SU-DHL-6 (cell line): ENCODE results near the gene KIF2A.

Experiments
- H2AFZ ChIP-seq: fragments of 200-600 bp; sonication (generic); 2 replicates; pipeline ENCODE4 v1.6.1; 2014; ENCODE audit warnings: low read depth, mild to moderate bottlenecking, moderate library complexity, mixed read lengths, antibody characterized with exemption, low read length; ENCODE audit not compliant: severe bottlenecking
- H3F3A ChIP-seq: fragments of 200-600 bp; shearing (Covaris generic); 2 replicates; pipeline ENCODE4 v1.6.0; 2016; ENCODE audit warnings: antibody characterized with exemption, mild to moderate bottlenecking; ENCODE audit not compliant: insufficient read depth
- H3K27ac ChIP-seq: fragments of 200-600 bp; sonication (generic); 2 replicates; pipeline ENCODE4 v1.5.1; 2016; ENCODE audit warnings: low read depth, mild to moderate bottlenecking, low read length, moderate library complexity, mixed read lengths
- H3K27me3 ChIP-seq: fragments of 200-600 bp; sonication (generic), shearing (Covaris generic); 2 replicates; pipeline ENCODE4 v1.6.0; 2014; ENCODE audit warnings: mild to moderate bottlenecking, low read length
- H3K36me3 ChIP-seq: fragments of 200-600 bp; sonication (generic); 2 replicates; pipeline ENCODE4 v1.6.1; 2014; ENCODE audit warnings: mild to moderate bottlenecking, low read length, mixed read lengths
- H3K4me2 ChIP-seq: fragments of 300-600, 200-600 bp; shearing (Covaris generic), sonication (generic); 2 replicates; pipeline ENCODE4 v1.6.0; 2014; ENCODE audit warnings: low read length, low read depth, mild to moderate bottlenecking; ENCODE audit not compliant: poor library complexity, severe bottlenecking
- H3K4me3 ChIP-seq: fragments of 200-600 bp; sonication (generic); 2 replicates; pipeline ENCODE4 v1.5.1; 2014; ENCODE audit warnings: antibody characterized with exemption, low read length, mild to moderate bottlenecking, mixed read lengths; ENCODE audit not compliant: insufficient read depth, poor library complexity, severe bottlenecking
- H3K79me2 ChIP-seq: fragments of 200-600 bp; sonication (generic); 2 replicates; pipeline ENCODE4 v1.6.1; 2014; ENCODE audit warnings: mild to moderate bottlenecking, low read length, moderate library complexity; ENCODE audit not compliant: insufficient read depth
- H3K9ac ChIP-seq: fragments of 200-600 bp; sonication (generic); 2 replicates; pipeline ENCODE4 v1.7.0; 2014; ENCODE audit warnings: mild to moderate bottlenecking, low read length
- H3K9me2 ChIP-seq: fragments of 200-600 bp; sonication (generic); replicated peaks from 2 replicates; pipeline ENCODE4 v1.6.1; 2014; ENCODE audit warnings: low read length; ENCODE audit not compliant: insufficient read depth
- H3K9me3 ChIP-seq: fragments of 200-600 bp; sonication (generic); 2 replicates; pipeline ENCODE4 v1.6.1; 2014; ENCODE audit warnings: low read length, mixed read lengths; ENCODE audit not compliant: insufficient read depth
- H4K20me1 ChIP-seq: fragments of 200-600 bp; sonication (generic); 2 replicates; pipeline ENCODE4 v1.6.1; 2014; ENCODE audit warnings: low read depth, mild to moderate bottlenecking, antibody characterized with exemption, low read length, moderate library complexity, mixed read lengths
- CTCF ChIP-seq: fragments of 200-600 bp; sonication (generic); IDR thresholded peaks from one replicate; pipeline ENCODE4 v1.5.1; 2017; ENCODE audit warnings: antibody characterized with exemption, mild to moderate bottlenecking, low read length, moderate library complexity; ENCODE audit not compliant: insufficient read depth, poor library complexity, severe bottlenecking
- EZH2phosphoT487 ChIP-seq: fragments of 200-600 bp; sonication (generic), shearing (Covaris generic); conservative IDR thresholded peaks from 2 replicates; pipeline ENCODE4 v1.6.1; 2018; ENCODE audit warnings: mild to moderate bottlenecking, antibody characterized with exemption, low read length, moderate library complexity, mixed read lengths

KIF2A gene

GRCh38 chr5:62298118-62298517 is 7.9 kb upstream of the KIF2A start:
- TF ChIP-seq EZH2phosphoT487 = no peak
- no peak for TF ChIP-seq CTCF
- Histone ChIP-seq H3K4me3 (no peak overlapping the region), H3K36me3 (no peaks in the 10 kb centered on the region), H3F3A (no peaks in the 10 kb centered on the region), H2AFZ (no peak overlapping the region), H3K4me2 (no peak overlapping the region), H3K9me3 (no peaks in the 10 kb centered on the region), H3K9ac (no peak overlapping the region), H3K79me2 (no peaks in the 10 kb centered on the region), H4K20me1 (no peaks in the 10 kb centered on the region), H3K27me3 (no peaks in the 10 kb centered on the region), H3K27ac (no peak overlapping the region), H3K9me2 (no peaks in the 10 kb centered on the region)

GRCh38 chr5:62299101-62299500 is 6.9 kb upstream of the KIF2A start:
- no peaks in the 10 kb centered on the region for H3F3A ChIP-seq
- TF ChIP-seq CTCF = no peak
- no peak for TF ChIP-seq EZH2phosphoT487
- no peaks in the 10 kb centered on the region for H3K9me2 ChIP-seq
- H3K79me2 ChIP-seq = no peaks in the 10 kb centered on the region
- H3K9me3 ChIP-seq = no peaks in the 10 kb centered on the region
- no peak overlapping the region for H3K27ac ChIP-seq
- H3K9ac ChIP-seq = no peak overlapping the region
- no peak overlapping the region for H2AFZ ChIP-seq
- no peaks in the 10 kb centered on the region for H4K20me1 ChIP-seq
- no peaks in the 10 kb centered on the region for H3K27me3 ChIP-seq
- H3K4me3 ChIP-seq = no peak overlapping the region
- no peaks in the 10 kb centered on the region for H3K36me3 ChIP-seq
- H3K4me2 ChIP-seq = no peak overlapping the region

GRCh38 chr5:62299600-62299999 is 6.4 kb upstream of the KIF2A start:
- H3K27ac ChIP-seq = no peak overlapping the region
- H3K4me2 ChIP-seq = no peak overlapping the region

More at GRCh38 chr5:62299600-62299999, 6.4 kb upstream of the KIF2A start:
- H3K9me3 ChIP-seq = no peaks in the 10 kb centered on the region
- TF ChIP-seq CTCF (no peak), EZH2phosphoT487 (no peak)
- H3K79me2 ChIP-seq = no peaks in the 10 kb centered on the region
- H3F3A ChIP-seq = peaks cover 3% of the 10 kb centered on the region; the same call in 1 of the 2 replicates
- no peak overlapping the region for H2AFZ ChIP-seq
- no peak overlapping the region for H3K9ac ChIP-seq
- H3K9me2 ChIP-seq = no peaks in the 10 kb centered on the region
- no peaks in the 10 kb centered on the region for H3K27me3 ChIP-seq
- H3K4me3 ChIP-seq = no peak overlapping the region
- no peaks in the 10 kb centered on the region for H3K36me3 ChIP-seq
- no peaks in the 10 kb centered on the region for H4K20me1 ChIP-seq
